NB4 (cell line): ENCODE data around the gene HCRTR2.

ENCODE experiments used
- MYC ChIP-seq: IDR thresholded peaks from 2 replicates; pipeline ENCODE4 v1.6.1; 2011; ENCODE audit warnings: low read depth, low read length
- POLR2A ChIP-seq: IDR thresholded peaks from 2 replicates; pipeline ENCODE4 v1.6.1; 2011; ENCODE audit warnings: mild to moderate bottlenecking; ENCODE audit not compliant: insufficient read length; ENCODE audit errors: extremely low read depth
- TF ChIP-seq, protein P1 (sequence below): IDR thresholded peaks from one replicate; pipeline ENCODE4 v1.5.1; 2012; ENCODE audit warnings: low read depth, low read length
- TF ChIP-seq, protein P2 (sequence below): IDR thresholded peaks from 2 replicates; pipeline ENCODE4 v1.6.1; 2011; ENCODE audit warnings: low read depth, low read length

DNA sequence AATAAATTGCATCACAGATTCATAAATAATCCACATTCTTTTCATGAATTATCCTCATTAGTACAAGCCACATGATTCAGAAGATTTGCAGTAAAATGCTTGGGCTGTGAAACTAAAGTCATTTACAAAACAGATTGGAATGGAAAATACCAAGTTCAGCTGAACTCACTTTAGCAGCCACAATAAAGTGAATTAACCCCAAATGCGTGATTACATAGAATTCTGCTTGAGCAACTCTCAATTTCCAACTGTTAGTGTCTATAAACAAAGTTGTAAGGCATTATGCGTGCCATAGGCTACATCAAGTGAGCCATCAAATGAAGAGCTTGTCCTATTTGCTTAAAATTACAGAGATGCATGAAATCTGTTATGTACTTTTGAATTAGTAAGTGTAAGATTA lies 92.6 kb downstream of the HCRTR2 start:
- TF ChIP-seq, protein P1, sequence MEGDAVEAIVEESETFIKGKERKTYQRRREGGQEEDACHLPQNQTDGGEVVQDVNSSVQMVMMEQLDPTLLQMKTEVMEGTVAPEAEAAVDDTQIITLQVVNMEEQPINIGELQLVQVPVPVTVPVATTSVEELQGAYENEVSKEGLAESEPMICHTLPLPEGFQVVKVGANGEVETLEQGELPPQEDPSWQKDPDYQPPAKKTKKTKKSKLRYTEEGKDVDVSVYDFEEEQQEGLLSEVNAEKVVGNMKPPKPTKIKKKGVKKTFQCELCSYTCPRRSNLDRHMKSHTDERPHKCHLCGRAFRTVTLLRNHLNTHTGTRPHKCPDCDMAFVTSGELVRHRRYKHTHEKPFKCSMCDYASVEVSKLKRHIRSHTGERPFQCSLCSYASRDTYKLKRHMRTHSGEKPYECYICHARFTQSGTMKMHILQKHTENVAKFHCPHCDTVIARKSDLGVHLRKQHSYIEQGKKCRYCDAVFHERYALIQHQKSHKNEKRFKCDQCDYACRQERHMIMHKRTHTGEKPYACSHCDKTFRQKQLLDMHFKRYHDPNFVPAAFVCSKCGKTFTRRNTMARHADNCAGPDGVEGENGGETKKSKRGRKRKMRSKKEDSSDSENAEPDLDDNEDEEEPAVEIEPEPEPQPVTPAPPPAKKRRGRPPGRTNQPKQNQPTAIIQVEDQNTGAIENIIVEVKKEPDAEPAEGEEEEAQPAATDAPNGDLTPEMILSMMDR = no peak
- TF ChIP-seq, protein P2, sequence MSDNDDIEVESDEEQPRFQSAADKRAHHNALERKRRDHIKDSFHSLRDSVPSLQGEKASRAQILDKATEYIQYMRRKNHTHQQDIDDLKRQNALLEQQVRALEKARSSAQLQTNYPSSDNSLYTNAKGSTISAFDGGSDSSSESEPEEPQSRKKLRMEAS = no peak
- no peak for TF ChIP-seq POLR2A
- TF ChIP-seq MYC = no peak
